ENCODE results near the gene SLF2. TPM values are rescaled to one million over a fixed set of nuclear protein-coding genes. Genes with fewer than 3 reads are reported as not detected.

Gene SLF2
- total RNA-seq, 1 experiment from 2014 or later = 23.1 TPM

DNA sequence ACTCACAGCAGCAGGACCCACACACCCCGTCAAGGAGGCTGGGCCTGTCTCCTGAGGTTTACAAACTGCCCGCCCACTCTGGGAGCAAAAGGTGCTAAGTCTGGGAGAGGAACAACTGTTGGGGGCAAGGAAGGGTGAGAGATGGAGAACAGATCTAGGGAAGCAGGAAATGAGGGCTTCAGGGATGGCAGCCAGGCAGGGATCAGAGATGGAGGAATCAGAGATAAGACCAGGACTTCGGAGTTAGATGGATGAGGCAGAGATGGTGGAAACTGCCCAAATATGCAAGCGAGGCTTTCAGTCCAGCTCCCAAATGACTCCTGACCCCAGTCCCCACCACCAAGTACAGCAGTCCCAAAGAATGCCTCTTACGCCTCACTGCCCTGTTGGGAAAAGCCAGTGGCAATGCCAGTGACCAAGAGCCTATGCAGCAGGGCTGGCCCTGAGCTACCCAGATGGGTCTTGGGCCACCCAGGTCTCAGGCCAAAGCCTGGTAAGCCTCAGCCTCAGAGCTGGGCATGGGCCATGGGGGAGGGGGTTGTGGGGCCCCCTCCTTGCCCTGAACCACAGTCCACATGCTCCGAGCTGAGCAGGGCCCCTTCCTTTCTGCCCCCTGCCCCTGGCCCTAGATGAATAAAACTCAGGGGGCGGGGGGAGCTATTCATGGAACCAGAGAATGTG is 39.5 kb upstream of the SLF2 start:
- Histone ChIP-seq H3K18ac (ENCODE audit: insufficient read length, low read depth, low read length) (no peak overlapping the region), H3K27me3 (ENCODE audit: insufficient read depth, low read length) (no peaks in the 10 kb centered on the region; the same call in 1 of the 2 replicates), H2AK5ac (ENCODE audit: insufficient read length, low read length) (no peak overlapping the region), H4K91ac (ENCODE audit: insufficient read length, low read depth, low read length) (no peak overlapping the region), H2AFZ (ENCODE audit: low read length) (no peak overlapping the region), H3K79me1 (ENCODE audit: insufficient read depth, low read depth, low read length, poor library complexity, severe bottlenecking) (no peaks in the 10 kb centered on the region), H3K27ac (ENCODE audit: insufficient read length, low read depth, low read length) (no peak overlapping the region), H3K9me3 (ENCODE audit: control insufficient read depth, low read depth, low read length) (no peaks in the 10 kb centered on the region), H2BK5ac (ENCODE audit: insufficient read length, low read length) (no peak overlapping the region), H3K4ac (ENCODE audit: low read depth, low read length) (no peak overlapping the region), H3K79me2 (ENCODE audit: insufficient read depth, low read length) (no peaks in the 10 kb centered on the region), H2BK15ac (ENCODE audit: low read depth, low read length) (no peak overlapping the region), H4K8ac (replicated peaks; ENCODE audit: insufficient read length, low read depth, low read length) (no peak overlapping the region), H3K23me2 (ENCODE audit: insufficient read length, low read depth, low read length, poor library complexity, severe bottlenecking) (no peaks in the 10 kb centered on the region), H2BK120ac (ENCODE audit: low read depth, low read length, poor library complexity, severe bottlenecking) (no peak overlapping the region), H3K4me1 (ENCODE audit: insufficient read depth, low read length) (no peaks in the 10 kb centered on the region), H2BK12ac (ENCODE audit: insufficient read length, low read depth, low read length) (no peak overlapping the region), H3K23ac (ENCODE audit: insufficient read length, low read depth, low read length) (no peak overlapping the region), H3T11ph (ENCODE audit: low read length) (no peak overlapping the region), H3K56ac (ENCODE audit: insufficient read length, low read depth, low read length) (no peak overlapping the region), H2BK20ac (ENCODE audit: low read depth, low read length, poor library complexity, severe bottlenecking) (no peak overlapping the region), H3K14ac (ENCODE audit: insufficient read depth, low read length) (no peak overlapping the region), H3K9ac (ENCODE audit: extremely low read depth, insufficient read length, low read length) (no peak overlapping the region), H3K4me2 (ENCODE audit: insufficient read depth, insufficient read length, low read length) (no peak overlapping the region), H4K20me1 (ENCODE audit: control insufficient read depth, insufficient read depth, insufficient read length) (no peaks in the 10 kb centered on the region), H4K5ac (ENCODE audit: insufficient read length, low read depth, low read length) (no peak overlapping the region)
- Mint-ChIP-seq H3K9me3 (no peaks in the 10 kb centered on the region; a peak in 1 of 5 replicates), H3K4me1 (peaks cover 3 to 56% of the 10 kb centered on the region in 2 experiments), H3K27ac (no peak overlapping the region), H3K27me3 (ENCODE audit: low read depth) (peaks cover 86% of the 10 kb centered on the region), H3K4me3 (no peak overlapping the region), H3K36me3 (ENCODE audit: insufficient read depth in 1 of 3, low read depth in 3 of 3) (no peaks in the 10 kb centered on the region)
- TF ChIP-seq, protein P1, sequence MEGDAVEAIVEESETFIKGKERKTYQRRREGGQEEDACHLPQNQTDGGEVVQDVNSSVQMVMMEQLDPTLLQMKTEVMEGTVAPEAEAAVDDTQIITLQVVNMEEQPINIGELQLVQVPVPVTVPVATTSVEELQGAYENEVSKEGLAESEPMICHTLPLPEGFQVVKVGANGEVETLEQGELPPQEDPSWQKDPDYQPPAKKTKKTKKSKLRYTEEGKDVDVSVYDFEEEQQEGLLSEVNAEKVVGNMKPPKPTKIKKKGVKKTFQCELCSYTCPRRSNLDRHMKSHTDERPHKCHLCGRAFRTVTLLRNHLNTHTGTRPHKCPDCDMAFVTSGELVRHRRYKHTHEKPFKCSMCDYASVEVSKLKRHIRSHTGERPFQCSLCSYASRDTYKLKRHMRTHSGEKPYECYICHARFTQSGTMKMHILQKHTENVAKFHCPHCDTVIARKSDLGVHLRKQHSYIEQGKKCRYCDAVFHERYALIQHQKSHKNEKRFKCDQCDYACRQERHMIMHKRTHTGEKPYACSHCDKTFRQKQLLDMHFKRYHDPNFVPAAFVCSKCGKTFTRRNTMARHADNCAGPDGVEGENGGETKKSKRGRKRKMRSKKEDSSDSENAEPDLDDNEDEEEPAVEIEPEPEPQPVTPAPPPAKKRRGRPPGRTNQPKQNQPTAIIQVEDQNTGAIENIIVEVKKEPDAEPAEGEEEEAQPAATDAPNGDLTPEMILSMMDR (conservative IDR thresholded peaks at IDR 0.05) = no peak
- DNase-seq = no peak
- WGBS (ENCODE audit: extremely low coverage, insufficient read length, low lambda C conversion rate) = no CpG with 5 or more reads among the region's 7 CpGs

All from H9 (cell line).